Stimulated activated CD4-positive, alpha-beta T cell treated with anti-CD3 and anti-CD28 coated beads, Interleukin-4, amount 100 ng/mL, for 48 hours (primary cell): ENCODE measurements around the gene NACC2.
"Not testable (repeated sequence)": the region's sequence is repeated elsewhere in the genome, so short reads cannot be mapped to it uniquely, and the experiment has no call there.

Experiments used
- DNase-seq, 2 donors: peaks; one replicate each; pipeline ENCODE4 v3.0.0-alpha.2; 2020; ENCODE audit warnings: low read depth in 2 of 2

The NACC2 gene

GRCh38 chr9:136110082-136111061 lies 15.3 kb upstream of the NACC2 start:
- DNase-seq: no peak

GRCh38 chr9:136109351-136110081 lies 14.4 kb upstream of the NACC2 start:
- DNase-seq: peak; percentile 89

GRCh38 chr9:136108648-136109266 lies 13.7 kb upstream of the NACC2 start:
- DNase-seq: no peak

- no peak for DNase-seq
Observed at GRCh38 chr9:136107953-136108647, 13.0 kb upstream of the NACC2 start.

- no peak for DNase-seq
Observed at GRCh38 chr9:136107155-136107952, 12.3 kb upstream of the NACC2 start.

GRCh38 chr9:136105398-136106135 lies 10.5 kb upstream of the NACC2 start:
- no peak for DNase-seq

GRCh38 chr9:136104916-136105315 lies 9.8 kb upstream of the NACC2 start:
- no peak for DNase-seq

- no peak for DNase-seq
Observed at GRCh38 chr9:136104488-136104800, 9.4 kb upstream of the NACC2 start.

GRCh38 chr9:136103651-136104487 lies 8.8 kb upstream of the NACC2 start:
- DNase-seq: no peak

- not testable (repeated sequence) for DNase-seq
Observed at GRCh38 chr9:136101615-136102074, 6.6 kb upstream of the NACC2 start.

GRCh38 chr9:136100700-136101614 lies 5.9 kb upstream of the NACC2 start:
- DNase-seq: no peak

GRCh38 chr9:136099542-136099941 lies 4.5 kb upstream of the NACC2 start:
- DNase-seq: no peak

- no peak for DNase-seq
Observed at GRCh38 chr9:136098844-136099243, 3.8 kb upstream of the NACC2 start.

- DNase-seq: no peak
Observed at GRCh38 chr9:136098210-136098609, 3.1 kb upstream of the NACC2 start.

- no peak for DNase-seq
Observed at GRCh38 chr9:136096505-136097001, 1.5 kb upstream of the NACC2 start.

GRCh38 chr9:136093995-136094881 lies 851 bp downstream of the NACC2 start:
- DNase-seq: peak; percentile 59 to 63
